Activated CD8-positive, alpha-beta T cell treated with anti-CD3 and anti-CD28 coated beads for 36 hours (primary cell): ENCODE measurements around the gene SMYD2. TPM values are rescaled to one million over a fixed set of nuclear protein-coding genes. Genes with fewer than 3 reads are reported as not detected.

Experiments
- ATAC-seq: fragments of 200-7000 bp; cut with Tn5 transposase; one replicate; pipeline ENCODE4 v1.10.0; 2021; ENCODE audit warnings: mild to moderate bottlenecking, moderate library complexity
- CTCF ChIA-PET: fragments of 350-600 bp; sonication (Branson Sonifier 250); formaldehyde crosslinking; loops from one replicate; lab custom pipeline; 2021; ENCODE audit warnings: antibody characterized with exemption; lab: Charles Lee
- POLR2A ChIA-PET: fragments of 350-600 bp; sonication (Branson Sonifier 250); formaldehyde crosslinking; loops from one replicate; lab custom pipeline; 2021; ENCODE audit warnings: antibody characterized with exemption; lab: Charles Lee
- DNase-seq: peaks from one replicate; pipeline ENCODE4 v3.0.0-alpha.2; 2020
- H3K27ac Mint-ChIP-seq: one replicate; pipeline ENCODE4 v1.8.0; 2021; ENCODE audit warnings: mild to moderate bottlenecking, mixed read lengths
- H3K27me3 Mint-ChIP-seq: one replicate; pipeline ENCODE4 v1.8.0; 2021; ENCODE audit warnings: mixed read lengths
- H3K36me3 Mint-ChIP-seq: one replicate; pipeline ENCODE4 v1.8.0; 2021; ENCODE audit warnings: low read depth, mixed read lengths
- H3K4me1 Mint-ChIP-seq: one replicate; pipeline ENCODE4 v1.8.0; 2021; ENCODE audit warnings: low read depth, mixed read lengths
- H3K4me3 Mint-ChIP-seq: one replicate; pipeline ENCODE4 v1.8.0; 2021; ENCODE audit warnings: mild to moderate bottlenecking, moderate library complexity, mixed read lengths
- H3K9me3 Mint-ChIP-seq: one replicate; pipeline ENCODE4 v1.8.0; 2021; ENCODE audit warnings: mixed read lengths
- CTCF ChIP-seq: fragments of 200-600 bp; IDR thresholded peaks from one replicate; pipeline ENCODE4 v1.8.0; 2022; ENCODE audit warnings: antibody characterized with exemption, mild to moderate bottlenecking
- intact Hi-C: fragments of 100-400 bp; cut with micrococcal nuclease; formaldehyde crosslinking; loops from one replicate; pipeline ENCODE4 v1.10.0; 2022
- total RNA-seq, 2 experiments: library from RNA; stranded (reverse); gene quantifications; one replicate each; pipeline ENCODE4 v1.2.3, GENCODE V29; 2021

The SMYD2 gene
- total RNA-seq, 2 experiments from 2014 or later, result 37.4 to 40.6 TPM

DNA sequence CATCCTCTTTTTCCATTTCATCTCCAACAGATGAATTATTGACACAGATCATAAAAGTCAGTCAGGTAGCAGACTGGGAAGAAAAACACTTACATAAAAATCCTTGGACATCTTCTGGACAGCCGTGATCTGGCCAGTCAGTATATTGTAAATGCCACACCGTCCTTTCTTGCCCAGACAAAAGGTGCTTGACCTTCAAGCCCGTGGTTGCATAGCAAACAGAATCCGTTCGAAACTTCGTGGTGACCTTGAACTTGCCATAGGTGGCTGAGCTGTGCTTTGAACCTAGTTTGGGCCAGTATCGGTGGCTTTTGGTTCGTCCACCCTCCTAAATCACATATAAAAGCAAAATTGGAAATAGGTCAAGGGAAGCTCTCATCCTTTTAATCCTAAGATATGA, 88.4 kb downstream of the SMYD2 start:
- Mint-ChIP-seq H3K9me3 (no peaks in the 10 kb centered on the region), H3K4me3 (no peak overlapping the region), H3K36me3 (no peaks in the 10 kb centered on the region), H3K27me3 (peaks cover 14% of the 10 kb centered on the region), H3K4me1 (no peaks in the 10 kb centered on the region), H3K27ac (no peak overlapping the region)
- CTCF ChIA-PET, result no interaction called here
- POLR2A ChIA-PET, result no interaction called here
- no peak for TF ChIP-seq CTCF
- DNase-seq, result no peak
- ATAC-seq, result no peak
- intact Hi-C loops, result no loop called here

DNA sequence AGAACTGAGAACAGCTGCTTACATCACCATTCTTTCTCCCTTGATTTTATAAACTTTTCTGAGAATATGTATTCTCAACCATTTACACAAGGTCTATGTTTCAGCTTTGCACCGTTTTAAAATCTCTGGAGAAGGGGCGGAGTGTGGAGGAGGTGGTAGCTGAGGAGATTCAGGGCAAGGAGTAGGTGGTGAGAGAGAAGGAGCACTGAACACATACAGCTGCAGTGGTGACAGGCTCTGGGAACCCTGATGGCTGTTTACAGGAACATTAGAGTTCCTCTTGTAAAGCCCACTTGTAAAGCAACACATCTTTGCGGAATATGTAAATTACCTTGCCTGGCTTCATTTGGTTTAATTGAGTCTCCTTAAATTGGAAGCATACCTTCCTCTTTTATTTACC, 89.7 kb downstream of the SMYD2 start:
- H3K27ac Mint-ChIP-seq, result no peak overlapping the region
- no peaks in the 10 kb centered on the region for H3K9me3 Mint-ChIP-seq
- TF ChIP-seq CTCF, result no peak
- DNase-seq (no peak), ATAC-seq (no peak)
- no peak overlapping the region for H3K4me3 Mint-ChIP-seq
- ChIA-PET POLR2A (no interaction called here), CTCF (interaction anchor here (0.8 kb wide), 1 partner anchor 10 kb away, joined by 3 read pairs; no protein-coding TSS in a partner anchor)
- no peaks in the 10 kb centered on the region for H3K36me3 Mint-ChIP-seq
- no peaks in the 10 kb centered on the region for H3K4me1 Mint-ChIP-seq
- intact Hi-C loops, result no loop called here
- H3K27me3 Mint-ChIP-seq, result peaks cover 12% of the 10 kb centered on the region

- intact Hi-C loops, result no loop called here
- Mint-ChIP-seq H3K27me3 (peaks cover 8% of the 10 kb centered on the region), H3K27ac (no peak overlapping the region), H3K4me3 (no peak overlapping the region), H3K36me3 (no peaks in the 10 kb centered on the region), H3K4me1 (no peaks in the 10 kb centered on the region), H3K9me3 (no peaks in the 10 kb centered on the region)
- CTCF ChIA-PET, result no interaction called here
- DNase-seq (no peak), ATAC-seq (no peak)
- POLR2A ChIA-PET, result no interaction called here
- no peak for TF ChIP-seq CTCF
These were observed 91.1 kb downstream of the SMYD2 start for GRCh38 chr1:214372092-214372491.

- intact Hi-C loops, result no loop called here
- TF ChIP-seq CTCF, result no peak
- no peaks in the 10 kb centered on the region for H3K4me1 Mint-ChIP-seq
- H3K27me3 Mint-ChIP-seq, result no peaks in the 10 kb centered on the region
- CTCF ChIA-PET, result interaction anchor here (1.5 kb wide), 1 partner anchor 207 kb away, joined by 4 read pairs; no protein-coding TSS in a partner anchor
- H3K27ac Mint-ChIP-seq, result no peak overlapping the region
- ATAC-seq (no peak), DNase-seq (no peak)
- no peaks in the 10 kb centered on the region for H3K36me3 Mint-ChIP-seq
- H3K9me3 Mint-ChIP-seq, result no peaks in the 10 kb centered on the region
- no peak overlapping the region for H3K4me3 Mint-ChIP-seq
- POLR2A ChIA-PET, result no interaction called here
These were observed 96.5 kb downstream of the SMYD2 start for GRCh38 chr1:214377485-214377884.

GRCh38 chr1:214377886-214378285, 96.9 kb downstream of the SMYD2 start:
- intact Hi-C loops, result no loop called here
- Mint-ChIP-seq H3K4me1 (no peaks in the 10 kb centered on the region), H3K4me3 (no peak overlapping the region), H3K9me3 (no peaks in the 10 kb centered on the region), H3K27me3 (no peaks in the 10 kb centered on the region), H3K36me3 (no peaks in the 10 kb centered on the region), H3K27ac (no peak overlapping the region)
- no peak for TF ChIP-seq CTCF
- DNase-seq (no peak), ATAC-seq (no peak)
- ChIA-PET POLR2A (no interaction called here), CTCF (interaction anchor here (1.5 kb wide), 1 partner anchor 207 kb away, joined by 4 read pairs; no protein-coding TSS in a partner anchor)
